Colonic mucosa (tissue), 4 donors: ENCODE results near the gene F10. TPM values are rescaled to one million over a fixed set of nuclear protein-coding genes. Genes with fewer than 3 reads are reported as not detected.
"Not testable (repeated sequence)": the region's sequence is repeated elsewhere in the genome, so short reads cannot be mapped to it uniquely, and the experiment has no call there.

ENCODE experiments used
- DNase-seq: peaks from one replicate; pipeline ENCODE4 v3.0.0-alpha.2; 2020
- H3K27ac ChIP-seq: fragments of 200-600 bp; one replicate; pipeline ENCODE4 v1.8.0; 2021
- H3K27me3 ChIP-seq: fragments of 200-600 bp; one replicate; pipeline ENCODE4 v1.8.0; 2021
- H3K36me3 ChIP-seq: fragments of 200-600 bp; one replicate; pipeline ENCODE4 v1.8.0; 2021
- H3K4me1 ChIP-seq: fragments of 200-600 bp; one replicate; pipeline ENCODE4 v1.8.0; 2021; ENCODE audit warnings: mild to moderate bottlenecking
- H3K4me3 ChIP-seq: fragments of 200-600 bp; one replicate; pipeline ENCODE4 v1.8.0; 2021
- H3K9ac ChIP-seq, 2 donors: one replicate each; pipeline ENCODE4 v1.7.0; 2013; ENCODE audit warnings: control low read depth in 2 of 2, low read depth in 2 of 2, low read length in 2 of 2
- H3K9me3 ChIP-seq: fragments of 200-600 bp; one replicate; pipeline ENCODE4 v1.8.0; 2021
- intact Hi-C: fragments of 100-400 bp; cut with DNase I; formaldehyde crosslinking; loops from one replicate; pipeline ENCODE4 v1.14.1; 2022
- total RNA-seq, 2 donors: library from RNA; stranded (reverse); fragmentation: NEBNext Ultra II Directional in 1 of 2; extraction: Animal tissue kit (Norgen Biotek cat#: 25700) in 1 of 2; gene quantifications; one replicate each; pipeline ENCODE4 v1.2.1, GENCODE V29; 2021
- TF ChIP-seq, protein P1 (sequence below): fragments of 200-600 bp; IDR thresholded peaks from one replicate; pipeline ENCODE4 v1.8.0; 2022; ENCODE audit warnings: antibody characterized with exemption, mild to moderate bottlenecking
- donor health status: healthy.
- donor health status: DM: no; HTN: no; CAD: no.
- donor health status: DM: no; HTN: no; CAD: no.

The F10 gene
- total RNA-seq, 2 donors from 2014 or later = 1.5 to 4.1 TPM

DNA sequence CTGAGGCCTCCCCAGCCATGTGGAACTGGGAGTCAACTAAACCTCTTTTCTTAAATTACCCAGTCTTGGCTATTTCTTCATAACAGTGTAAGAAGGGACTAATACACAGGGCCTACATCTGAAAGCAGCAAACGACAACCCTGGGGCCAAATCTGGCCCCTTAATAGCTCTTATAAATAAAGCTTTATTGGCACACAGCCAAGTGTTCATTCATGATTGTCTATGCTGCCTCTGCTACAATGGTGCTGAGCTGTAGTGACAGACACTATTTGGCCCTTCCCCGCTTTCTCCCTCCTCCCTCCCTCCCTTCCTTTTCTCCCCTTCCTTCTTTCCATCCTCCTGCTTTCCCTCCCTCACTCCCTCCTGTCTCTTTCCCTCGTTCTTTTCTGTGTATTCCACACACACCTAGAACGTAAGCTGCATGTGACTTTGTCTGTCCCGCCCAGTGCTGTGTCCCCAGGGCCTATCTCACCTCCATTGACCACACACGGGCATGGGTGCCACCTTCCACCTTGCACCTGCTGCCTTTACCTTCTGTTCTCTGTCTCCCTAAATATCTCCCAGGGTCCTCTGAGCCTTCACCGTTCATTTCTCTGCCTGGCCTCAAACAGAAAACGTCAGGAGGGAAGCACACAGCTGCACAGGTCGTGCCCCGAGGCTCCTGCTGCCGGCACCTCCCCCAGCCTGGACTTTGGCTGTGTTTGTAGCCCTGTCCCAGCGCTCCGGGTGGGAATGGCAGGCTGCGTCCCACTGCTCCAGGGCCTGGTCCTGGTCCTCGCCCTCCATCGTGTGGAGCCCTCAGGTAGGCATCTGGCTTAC lies 35.5 kb downstream of the F10 start, which contains the start of gene PROZ:
Gene PROZ, plus strand, starts transcription at position 720 of the 819 bp plus-strand sequence. Its CDS starts 13 bp downstream, at position 733.
- H3K27ac ChIP-seq = no peak within 1 kb of the TSS
- intact Hi-C loops = loop anchor here (5.0 kb wide), 1 partner anchor 49 kb away; the partner anchor contains the start of genes CUL4A and PCID2
- no peaks in the 10 kb centered on the region for H3K36me3 ChIP-seq
- no peaks in the 10 kb centered on the region for H3K27me3 ChIP-seq
- TF ChIP-seq, protein P1, sequence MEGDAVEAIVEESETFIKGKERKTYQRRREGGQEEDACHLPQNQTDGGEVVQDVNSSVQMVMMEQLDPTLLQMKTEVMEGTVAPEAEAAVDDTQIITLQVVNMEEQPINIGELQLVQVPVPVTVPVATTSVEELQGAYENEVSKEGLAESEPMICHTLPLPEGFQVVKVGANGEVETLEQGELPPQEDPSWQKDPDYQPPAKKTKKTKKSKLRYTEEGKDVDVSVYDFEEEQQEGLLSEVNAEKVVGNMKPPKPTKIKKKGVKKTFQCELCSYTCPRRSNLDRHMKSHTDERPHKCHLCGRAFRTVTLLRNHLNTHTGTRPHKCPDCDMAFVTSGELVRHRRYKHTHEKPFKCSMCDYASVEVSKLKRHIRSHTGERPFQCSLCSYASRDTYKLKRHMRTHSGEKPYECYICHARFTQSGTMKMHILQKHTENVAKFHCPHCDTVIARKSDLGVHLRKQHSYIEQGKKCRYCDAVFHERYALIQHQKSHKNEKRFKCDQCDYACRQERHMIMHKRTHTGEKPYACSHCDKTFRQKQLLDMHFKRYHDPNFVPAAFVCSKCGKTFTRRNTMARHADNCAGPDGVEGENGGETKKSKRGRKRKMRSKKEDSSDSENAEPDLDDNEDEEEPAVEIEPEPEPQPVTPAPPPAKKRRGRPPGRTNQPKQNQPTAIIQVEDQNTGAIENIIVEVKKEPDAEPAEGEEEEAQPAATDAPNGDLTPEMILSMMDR = no peak
- no peak for DNase-seq
- no peaks in the 10 kb centered on the region for H3K9me3 ChIP-seq
- peaks cover 4% of the 10 kb centered on the region for H3K4me1 ChIP-seq
- no peak within 1 kb of the TSS for H3K9ac ChIP-seq
- no peak within 1 kb of the TSS for H3K4me3 ChIP-seq

DNA sequence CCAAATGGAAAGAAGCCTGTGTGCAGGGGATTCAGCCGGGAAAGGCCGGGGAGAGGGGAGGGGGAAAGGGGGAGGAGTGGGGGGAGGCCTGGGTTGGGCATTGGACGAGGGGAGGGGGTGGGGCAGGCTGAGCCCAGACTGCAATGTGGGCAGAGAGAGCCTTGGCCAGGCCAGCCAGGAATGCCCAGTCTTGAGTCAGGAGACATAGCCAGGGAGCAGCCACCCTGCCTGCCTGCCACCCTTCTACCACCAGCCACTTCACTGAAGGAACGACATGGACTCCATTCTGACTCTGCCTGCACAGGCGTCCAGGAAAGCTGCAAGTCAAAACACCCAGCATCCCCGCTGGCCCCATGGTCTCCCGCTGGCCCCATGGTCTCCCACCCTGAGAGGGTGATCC lies 36.3 kb downstream of the F10 start:
- Histone ChIP-seq H3K36me3 (no peaks in the 10 kb centered on the region), H3K9ac (no peak overlapping the region), H3K4me3 (no peak overlapping the region), H3K4me1 (no peaks in the 10 kb centered on the region), H3K9me3 (no peaks in the 10 kb centered on the region), H3K27ac (no peak overlapping the region), H3K27me3 (no peaks in the 10 kb centered on the region)
- intact Hi-C loops = loop anchor here (5.0 kb wide), 1 partner anchor 48 kb away; the partner anchor contains the start of genes CUL4A and PCID2
- TF ChIP-seq, protein P1 = no peak
- no peak for DNase-seq

DNA sequence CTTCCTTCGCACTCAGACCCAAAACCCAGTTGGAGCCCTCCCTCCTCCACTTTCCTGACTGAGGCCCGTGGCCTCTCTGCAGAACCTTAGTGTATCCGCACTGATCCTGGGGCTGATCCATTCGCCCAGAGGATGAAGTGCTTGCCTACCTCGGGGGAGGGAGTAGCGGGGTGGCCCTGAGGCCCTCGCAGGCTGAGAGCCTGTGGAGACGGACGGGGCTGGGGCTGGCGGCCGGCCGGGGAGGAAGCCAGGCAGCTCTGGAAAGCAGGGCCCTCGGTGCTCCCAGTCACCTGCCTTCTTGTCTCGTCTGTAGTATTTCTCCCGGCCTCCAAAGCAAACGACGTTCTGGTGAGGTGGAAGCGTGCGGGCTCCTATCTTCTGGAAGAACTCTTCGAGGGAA lies 37.1 kb downstream of the F10 start:
- H3K4me3 ChIP-seq = no peak overlapping the region
- H3K36me3 ChIP-seq = no peaks in the 10 kb centered on the region
- H3K9me3 ChIP-seq = no peaks in the 10 kb centered on the region
- no peak overlapping the region for H3K27ac ChIP-seq
- no peak overlapping the region for H3K9ac ChIP-seq
- intact Hi-C loops = loop anchor here (5.0 kb wide), 1 partner anchor 48 kb away; the partner anchor contains the start of genes CUL4A and PCID2
- no peak for DNase-seq
- no peaks in the 10 kb centered on the region for H3K27me3 ChIP-seq
- TF ChIP-seq, protein P1 = no peak
- H3K4me1 ChIP-seq = no peaks in the 10 kb centered on the region

DNA sequence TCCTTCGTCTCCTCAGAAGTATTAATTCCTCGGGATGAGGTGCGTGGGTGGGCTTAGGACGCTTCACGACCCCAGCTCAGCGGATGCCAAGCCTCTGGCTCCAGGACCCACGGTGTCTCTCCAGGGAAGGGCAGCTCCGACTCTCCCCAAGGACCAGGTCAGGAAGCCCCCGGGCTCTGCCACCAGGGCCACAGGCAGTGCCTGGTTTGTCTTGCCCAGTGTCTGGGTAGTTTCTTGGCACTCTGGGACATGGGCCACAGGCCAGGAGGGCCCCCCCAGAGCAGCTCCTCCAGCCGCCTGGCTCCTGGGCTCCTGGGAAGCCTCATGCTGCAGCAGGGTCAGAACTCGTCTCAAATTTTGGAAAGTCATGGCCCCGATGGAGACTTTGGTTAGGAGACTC lies 38.4 kb downstream of the F10 start:
- intact Hi-C loops = no loop called here
- no peak overlapping the region for H3K9ac ChIP-seq
- no peak for DNase-seq
- no peaks in the 10 kb centered on the region for H3K4me1 ChIP-seq
- no peaks in the 10 kb centered on the region for H3K27me3 ChIP-seq
- no peaks in the 10 kb centered on the region for H3K9me3 ChIP-seq
- TF ChIP-seq, protein P1 = no peak
- no peak overlapping the region for H3K27ac ChIP-seq
- no peak overlapping the region for H3K4me3 ChIP-seq
- no peaks in the 10 kb centered on the region for H3K36me3 ChIP-seq

DNA sequence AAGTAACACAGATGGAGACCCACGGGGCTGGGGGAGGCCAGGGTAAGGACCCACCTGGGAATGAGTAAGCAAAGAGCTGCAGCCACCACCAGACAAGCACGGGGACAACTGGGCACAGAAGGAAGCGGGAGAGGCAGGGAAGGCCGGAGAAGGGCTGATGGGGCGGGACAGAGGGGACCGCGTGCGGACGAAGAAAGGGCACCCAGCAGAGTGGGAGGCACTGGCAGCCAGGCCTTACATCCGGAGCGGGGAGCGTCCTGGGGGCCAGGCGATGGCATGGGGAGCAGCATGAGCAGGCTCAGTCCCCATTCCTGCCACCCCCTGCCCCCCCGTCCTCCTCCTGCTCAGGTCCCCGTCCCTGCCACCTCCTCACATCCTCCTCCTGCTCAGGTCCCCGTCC lies 38.8 kb downstream of the F10 start:
- Histone ChIP-seq H3K27me3 (no peaks in the 10 kb centered on the region), H3K36me3 (no peaks in the 10 kb centered on the region), H3K9ac (no peak overlapping the region), H3K27ac (no peak overlapping the region), H3K9me3 (no peaks in the 10 kb centered on the region), H3K4me1 (no peaks in the 10 kb centered on the region), H3K4me3 (no peak overlapping the region)
- TF ChIP-seq, protein P1 = no peak
- intact Hi-C loops = no loop called here
- no peak for DNase-seq

DNA sequence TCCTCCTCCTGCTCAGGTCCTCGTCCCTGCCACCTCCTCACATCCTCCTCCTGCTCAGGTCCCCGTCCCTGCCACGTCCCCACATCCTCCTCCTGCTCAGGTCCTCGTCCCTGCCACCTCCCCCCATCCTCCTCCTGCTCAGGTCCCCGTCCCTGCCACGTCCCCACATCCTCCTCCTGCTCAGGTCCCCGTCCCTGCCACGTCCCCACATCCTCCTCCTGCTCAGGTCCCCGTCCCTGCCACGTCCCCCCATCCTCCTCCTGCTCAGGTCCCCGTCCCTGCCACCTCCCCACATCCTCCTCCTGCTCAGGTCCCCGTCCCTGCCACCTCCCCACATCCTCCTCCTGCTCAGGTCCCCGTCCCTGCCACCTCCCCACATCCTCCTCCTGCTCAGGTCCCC lies 39.4 kb downstream of the F10 start:
- H3K9ac ChIP-seq, H3K4me1 ChIP-seq, DNase-seq, H3K27me3 ChIP-seq, intact Hi-C loops, H3K36me3 ChIP-seq, H3K9me3 ChIP-seq, H3K27ac ChIP-seq, H3K4me3 ChIP-seq: not testable (repeated sequence)
